GM21360 (cell line): ENCODE measurements around the gene MORF4L1.
A peak's percentile ranks its signal among the peaks of the same experiment; 100 is the strongest.
"Not testable (repeated sequence)": the region's sequence is repeated elsewhere in the genome, so short reads cannot be mapped to it uniquely, and the experiment has no call there.

ENCODE experiments used
- ATAC-seq: cut with Tn5 transposase; IDR thresholded peaks from one replicate; pipeline ENCODE4 v1.9.1; 2021; ENCODE audit warnings: mild to moderate bottlenecking, moderate library complexity; ENCODE audit not compliant: unreplicated experiment

Gene MORF4L1

GRCh38 chr15:78872155-78872971 is at the start of gene MORF4L1:
TSS of gene MORF4L1 (plus strand) at chr15:78872890. CDS start at chr15:78873018, 128 bp downstream.
- peak; percentile 77 for ATAC-seq

GRCh38 chr15:78828920-78829319 is 43.8 kb upstream of the MORF4L1 start:
- no peak for ATAC-seq

- ATAC-seq, result no peak
These were observed 42.0 kb upstream of the MORF4L1 start for GRCh38 chr15:78830514-78831228.

GRCh38 chr15:78831229-78832207 is 41.2 kb upstream of the MORF4L1 start:
- no peak for ATAC-seq

- ATAC-seq, result no peak
These were observed 36.4 kb upstream of the MORF4L1 start for GRCh38 chr15:78836333-78836732.

- no peak for ATAC-seq
These were observed 35.6 kb upstream of the MORF4L1 start for GRCh38 chr15:78837131-78837530.

GRCh38 chr15:78837543-78837942 is 35.1 kb upstream of the MORF4L1 start:
- no peak for ATAC-seq

GRCh38 chr15:78838489-78838888 is 34.2 kb upstream of the MORF4L1 start:
- no peak for ATAC-seq

GRCh38 chr15:78839151-78839550 is 33.5 kb upstream of the MORF4L1 start:
- not testable (repeated sequence) for ATAC-seq

- no peak for ATAC-seq
These were observed 31.9 kb upstream of the MORF4L1 start for GRCh38 chr15:78840661-78841375.

- no peak for ATAC-seq
These were observed 31.3 kb upstream of the MORF4L1 start for GRCh38 chr15:78841376-78841706.

GRCh38 chr15:78841891-78842290 is 30.8 kb upstream of the MORF4L1 start:
- ATAC-seq, result no peak

- ATAC-seq, result no peak
These were observed 30.2 kb upstream of the MORF4L1 start for GRCh38 chr15:78842519-78842918.

- ATAC-seq, result not testable (repeated sequence)
These were observed 25.8 kb upstream of the MORF4L1 start for GRCh38 chr15:78846906-78847305.

- not testable (repeated sequence) for ATAC-seq
These were observed 25.2 kb upstream of the MORF4L1 start for GRCh38 chr15:78847387-78847906.

- ATAC-seq, result no peak
These were observed 22.3 kb upstream of the MORF4L1 start for GRCh38 chr15:78850352-78850751.

GRCh38 chr15:78850941-78851755 is 21.5 kb upstream of the MORF4L1 start:
- no peak for ATAC-seq

- ATAC-seq, result no peak
These were observed 19.2 kb upstream of the MORF4L1 start for GRCh38 chr15:78853500-78853899.

GRCh38 chr15:78854833-78855372 is 17.8 kb upstream of the MORF4L1 start:
- no peak for ATAC-seq
